ENCODE measurements around the gene TOM1. TPM values are rescaled to one million over a fixed set of nuclear protein-coding genes. Genes with fewer than 3 reads are reported as not detected.
A peak's percentile ranks its signal among the peaks of the same experiment; 100 is the strongest.

TOM1 gene
- total RNA-seq, 1 experiment from 2014 or later: 22.3 TPM

GRCh38 chr22:35384527-35384926, 84.8 kb downstream of the TOM1 start:
- Histone ChIP-seq H2BK5ac (ENCODE audit: insufficient read length, low read length) (no peak overlapping the region), H3K14ac (ENCODE audit: insufficient read depth, low read length) (no peak overlapping the region), H3K4me1 (ENCODE audit: insufficient read depth, low read length) (no peaks in the 10 kb centered on the region; the same call in 1 of the 2 replicates), H3K23ac (ENCODE audit: insufficient read length, low read depth, low read length) (no peak overlapping the region), H2BK20ac (ENCODE audit: low read depth, low read length, poor library complexity, severe bottlenecking) (no peak overlapping the region), H2BK12ac (ENCODE audit: insufficient read length, low read depth, low read length) (no peak overlapping the region), H4K91ac (ENCODE audit: insufficient read length, low read depth, low read length) (no peak overlapping the region), H4K8ac (replicated peaks; ENCODE audit: insufficient read length, low read depth, low read length) (no peak overlapping the region), H3K23me2 (ENCODE audit: insufficient read length, low read depth, low read length, poor library complexity, severe bottlenecking) (peaks cover 7% of the 10 kb centered on the region), H3T11ph (ENCODE audit: low read length) (no peak overlapping the region), H3K79me1 (ENCODE audit: insufficient read depth, low read depth, low read length, poor library complexity, severe bottlenecking) (no peaks in the 10 kb centered on the region), H2BK15ac (ENCODE audit: low read depth, low read length) (no peak overlapping the region), H3K27ac (ENCODE audit: insufficient read length, low read depth, low read length) (no peak overlapping the region), H2BK120ac (ENCODE audit: low read depth, low read length, poor library complexity, severe bottlenecking) (no peak overlapping the region), H3K4ac (ENCODE audit: low read depth, low read length) (no peak overlapping the region), H2AFZ (ENCODE audit: low read length) (no peak overlapping the region), H4K20me1 (ENCODE audit: control insufficient read depth, insufficient read depth, insufficient read length) (no peaks in the 10 kb centered on the region), H2AK5ac (ENCODE audit: insufficient read length, low read length) (no peak overlapping the region), H3K27me3 (ENCODE audit: insufficient read depth, low read length) (no peaks in the 10 kb centered on the region), H3K4me2 (ENCODE audit: insufficient read depth, insufficient read length, low read length) (no peak overlapping the region), H3K9me3 (ENCODE audit: control insufficient read depth, low read depth, low read length) (no peaks in the 10 kb centered on the region), H3K79me2 (ENCODE audit: insufficient read depth, low read length) (no peaks in the 10 kb centered on the region), H3K18ac (ENCODE audit: insufficient read length, low read depth, low read length) (no peak overlapping the region), H3K9ac (ENCODE audit: extremely low read depth, insufficient read length, low read length) (no peak overlapping the region), H3K56ac (ENCODE audit: insufficient read length, low read depth, low read length) (no peak overlapping the region), H4K5ac (ENCODE audit: insufficient read length, low read depth, low read length) (no peak overlapping the region)
- H3K4me3 Mint-ChIP-seq: no peak overlapping the region
- H3K36me3 Mint-ChIP-seq (ENCODE audit: insufficient read depth in 1 of 3, low read depth in 3 of 3): peaks cover 3 to 43% (median 4%) of the 10 kb centered on the region in 3 experiments; a peak in 5 of 7 replicates
- H3K4me1 Mint-ChIP-seq: peaks cover 16 to 21% of the 10 kb centered on the region in 2 experiments
- DNase-seq: no peak
- no peaks in the 10 kb centered on the region; a peak in 1 of 5 replicates for H3K9me3 Mint-ChIP-seq
- peak overlapping the region in 2 of 3 experiments; percentile 39 to 55; a peak in 2 of 7 replicates for H3K27ac Mint-ChIP-seq
- TF ChIP-seq, protein P1, sequence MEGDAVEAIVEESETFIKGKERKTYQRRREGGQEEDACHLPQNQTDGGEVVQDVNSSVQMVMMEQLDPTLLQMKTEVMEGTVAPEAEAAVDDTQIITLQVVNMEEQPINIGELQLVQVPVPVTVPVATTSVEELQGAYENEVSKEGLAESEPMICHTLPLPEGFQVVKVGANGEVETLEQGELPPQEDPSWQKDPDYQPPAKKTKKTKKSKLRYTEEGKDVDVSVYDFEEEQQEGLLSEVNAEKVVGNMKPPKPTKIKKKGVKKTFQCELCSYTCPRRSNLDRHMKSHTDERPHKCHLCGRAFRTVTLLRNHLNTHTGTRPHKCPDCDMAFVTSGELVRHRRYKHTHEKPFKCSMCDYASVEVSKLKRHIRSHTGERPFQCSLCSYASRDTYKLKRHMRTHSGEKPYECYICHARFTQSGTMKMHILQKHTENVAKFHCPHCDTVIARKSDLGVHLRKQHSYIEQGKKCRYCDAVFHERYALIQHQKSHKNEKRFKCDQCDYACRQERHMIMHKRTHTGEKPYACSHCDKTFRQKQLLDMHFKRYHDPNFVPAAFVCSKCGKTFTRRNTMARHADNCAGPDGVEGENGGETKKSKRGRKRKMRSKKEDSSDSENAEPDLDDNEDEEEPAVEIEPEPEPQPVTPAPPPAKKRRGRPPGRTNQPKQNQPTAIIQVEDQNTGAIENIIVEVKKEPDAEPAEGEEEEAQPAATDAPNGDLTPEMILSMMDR (conservative IDR thresholded peaks at IDR 0.05): no peak
- peaks cover 1% of the 10 kb centered on the region; the same call in 1 of the 2 replicates for H3K27me3 Mint-ChIP-seq (ENCODE audit: low read depth)
- WGBS (ENCODE audit: extremely low coverage, insufficient read length, low lambda C conversion rate): no CpG with 5 or more reads among the region's 4 CpGs
